ENCODE results near the gene GLIS1. TPM values are rescaled to one million over a fixed set of nuclear protein-coding genes. Genes with fewer than 3 reads are reported as not detected.
A peak's percentile ranks its signal among the peaks of the same experiment; 100 is the strongest.

Gene GLIS1
- total RNA-seq, 4 donors from 2014 or later: 0.59 to 3.9 (median 0.75) TPM

DNA sequence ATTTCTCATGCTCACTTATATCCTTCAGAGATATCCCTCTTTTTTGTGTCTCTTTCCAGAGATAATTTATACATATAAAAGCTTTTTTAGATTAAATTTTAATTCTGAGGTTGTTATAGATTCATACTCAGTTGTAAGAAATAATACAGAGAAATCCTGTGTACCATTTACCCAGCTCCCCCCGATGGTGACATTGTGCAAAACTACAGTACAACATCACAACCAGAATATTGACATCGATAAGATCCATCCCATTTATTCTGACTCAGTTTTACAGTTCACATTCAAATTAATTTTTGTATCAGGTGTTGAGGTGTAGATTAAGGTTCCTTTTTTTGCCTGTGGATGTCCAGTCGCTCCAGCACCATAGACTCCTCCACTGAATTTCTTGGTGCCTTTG is 265.5 kb downstream of the GLIS1 start:
- no peak overlapping the region for H3K4me3 ChIP-seq
- no peak for TF ChIP-seq POLR2A (IDR thresholded peaks at IDR 0.05)
- no peak for TF ChIP-seq EP300 (IDR thresholded peaks at IDR 0.05)
- TF ChIP-seq, protein P1, sequence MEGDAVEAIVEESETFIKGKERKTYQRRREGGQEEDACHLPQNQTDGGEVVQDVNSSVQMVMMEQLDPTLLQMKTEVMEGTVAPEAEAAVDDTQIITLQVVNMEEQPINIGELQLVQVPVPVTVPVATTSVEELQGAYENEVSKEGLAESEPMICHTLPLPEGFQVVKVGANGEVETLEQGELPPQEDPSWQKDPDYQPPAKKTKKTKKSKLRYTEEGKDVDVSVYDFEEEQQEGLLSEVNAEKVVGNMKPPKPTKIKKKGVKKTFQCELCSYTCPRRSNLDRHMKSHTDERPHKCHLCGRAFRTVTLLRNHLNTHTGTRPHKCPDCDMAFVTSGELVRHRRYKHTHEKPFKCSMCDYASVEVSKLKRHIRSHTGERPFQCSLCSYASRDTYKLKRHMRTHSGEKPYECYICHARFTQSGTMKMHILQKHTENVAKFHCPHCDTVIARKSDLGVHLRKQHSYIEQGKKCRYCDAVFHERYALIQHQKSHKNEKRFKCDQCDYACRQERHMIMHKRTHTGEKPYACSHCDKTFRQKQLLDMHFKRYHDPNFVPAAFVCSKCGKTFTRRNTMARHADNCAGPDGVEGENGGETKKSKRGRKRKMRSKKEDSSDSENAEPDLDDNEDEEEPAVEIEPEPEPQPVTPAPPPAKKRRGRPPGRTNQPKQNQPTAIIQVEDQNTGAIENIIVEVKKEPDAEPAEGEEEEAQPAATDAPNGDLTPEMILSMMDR (IDR thresholded peaks at IDR 0.05): no peak
- 84 to 89% methylated on average over 3 of the region's 3 CpGs for WGBS, 2 donors

DNA sequence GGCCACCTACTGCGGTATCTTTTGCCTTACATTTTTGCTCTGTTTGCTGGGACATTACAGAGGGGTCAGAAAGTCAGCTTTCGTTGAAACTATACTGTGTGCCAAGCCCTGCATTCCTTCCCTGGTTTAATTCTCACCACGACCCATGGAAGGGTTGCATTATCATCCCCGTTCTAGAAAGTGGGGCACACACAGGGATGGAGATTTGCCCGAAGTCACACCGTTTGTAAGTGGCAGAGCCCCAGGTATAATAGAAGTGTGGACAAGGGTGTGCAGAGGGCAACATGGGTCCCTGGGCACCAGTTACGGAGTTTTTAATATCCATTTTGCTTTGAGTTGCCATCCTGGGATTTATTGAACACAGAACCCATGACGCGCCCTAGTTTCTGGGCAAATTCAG is 268.0 kb downstream of the GLIS1 start:
- no peak overlapping the region for H3K27ac ChIP-seq
- TF ChIP-seq, protein P1 (IDR thresholded peaks at IDR 0.05): no peak
- no peak for TF ChIP-seq EP300 (IDR thresholded peaks at IDR 0.05)
- TF ChIP-seq POLR2A (IDR thresholded peaks at IDR 0.05): no peak
- H3K27me3 ChIP-seq: no peaks in the 10 kb centered on the region
- WGBS, 2 donors: 92 to 95% methylated on average over 9 of the region's 9 CpGs
- H3K4me3 ChIP-seq: no peak overlapping the region
- DNase-seq (ENCODE audit: low spot score in 2 of 2): no peak
- no peaks in the 10 kb centered on the region for H3K36me3 ChIP-seq
- peaks cover 0 to 10% (median 0%) of the 10 kb centered on the region in 4 donors for H3K4me1 ChIP-seq
- H3K9me3 ChIP-seq: no peaks in the 10 kb centered on the region

More for the DNA sequence above, 265.5 kb downstream of the GLIS1 start:
- Histone ChIP-seq H3K4me1 (peaks cover 0 to 10% (median 0%) of the 10 kb centered on the region in 4 donors), H3K27me3 (no peaks in the 10 kb centered on the region), H3K9me3 (no peaks in the 10 kb centered on the region), H3K27ac (no peak overlapping the region), H3K36me3 (no peaks in the 10 kb centered on the region)
- DNase-seq (ENCODE audit: low spot score in 2 of 2): no peak

DNA sequence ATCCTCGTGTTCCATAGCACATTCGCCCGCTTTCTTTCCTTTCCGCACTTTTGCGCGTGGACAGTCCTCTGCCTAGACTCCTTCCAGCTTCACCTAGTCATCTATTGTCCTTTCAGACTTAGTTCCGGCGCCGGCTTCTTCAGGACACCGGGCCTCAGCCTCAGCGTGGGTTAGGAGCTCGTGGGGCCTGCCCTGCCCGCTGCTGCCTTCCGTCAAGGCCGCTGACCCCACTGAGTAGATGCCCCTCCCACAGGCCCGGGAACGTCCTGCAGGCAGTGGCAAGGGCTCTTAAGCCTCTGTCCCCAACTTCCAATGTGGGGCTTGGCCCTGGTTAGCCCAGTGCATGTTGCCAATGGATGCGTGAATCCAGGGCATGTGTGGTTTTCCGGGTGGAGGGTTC is 268.4 kb downstream of the GLIS1 start:
- H3K9me3 ChIP-seq: no peaks in the 10 kb centered on the region
- H3K4me1 ChIP-seq: peaks cover 0 to 10% (median 0%) of the 10 kb centered on the region in 4 donors
- TF ChIP-seq POLR2A (IDR thresholded peaks at IDR 0.05) (no peak), EP300 (IDR thresholded peaks at IDR 0.05) (no peak)
- TF ChIP-seq, protein P1 (IDR thresholded peaks at IDR 0.05): no peak
- H3K4me3 ChIP-seq: peak overlapping the region in 1 of 4 donors; percentile 9
- H3K36me3 ChIP-seq: no peaks in the 10 kb centered on the region
- 64 to 70% methylated on average over 19 of the region's 19 CpGs for WGBS, 2 donors
- DNase-seq (ENCODE audit: low spot score in 2 of 2): no peak
- H3K27ac ChIP-seq: no peak overlapping the region
- no peaks in the 10 kb centered on the region for H3K27me3 ChIP-seq

DNA sequence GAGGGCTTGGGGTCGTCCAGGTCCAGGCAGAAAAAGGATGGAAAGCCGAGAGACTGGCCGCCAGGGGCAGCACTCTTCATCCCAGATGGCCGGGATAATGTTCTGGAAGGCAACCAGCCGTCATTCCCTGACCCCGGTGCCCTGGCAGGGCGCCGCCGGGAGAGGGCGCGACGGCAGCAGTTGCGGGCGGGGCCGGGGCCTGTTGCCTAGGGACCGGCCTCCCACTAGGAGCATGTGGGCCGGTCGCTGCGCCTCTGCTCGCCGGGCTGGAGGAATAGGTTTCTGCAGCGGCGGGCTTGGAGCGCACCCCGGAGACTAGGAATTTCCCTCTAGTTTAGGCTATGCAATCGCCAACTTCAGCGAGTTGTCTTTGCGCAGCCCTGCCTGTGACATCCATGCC is 268.8 kb downstream of the GLIS1 start:
- H3K9me3 ChIP-seq: no peaks in the 10 kb centered on the region
- no peaks in the 10 kb centered on the region for H3K36me3 ChIP-seq
- WGBS, 2 donors: 11 to 20% methylated on average over 27 to 28 of the region's 28 CpGs
- peak; percentile 32 to 36 for DNase-seq (ENCODE audit: low spot score in 2 of 2)
- no peak overlapping the region for H3K27ac ChIP-seq
- peaks cover 0 to 10% (median 0%) of the 10 kb centered on the region in 4 donors for H3K4me1 ChIP-seq
- no peaks in the 10 kb centered on the region for H3K27me3 ChIP-seq
- H3K4me3 ChIP-seq: peak overlapping the region in 1 of 4 donors; percentile 9
- no peak for TF ChIP-seq POLR2A (IDR thresholded peaks at IDR 0.05)
- TF ChIP-seq, protein P1 (IDR thresholded peaks at IDR 0.05): peak; percentile 32 to 65 (median 51)
- no peak for TF ChIP-seq EP300 (IDR thresholded peaks at IDR 0.05)

DNA sequence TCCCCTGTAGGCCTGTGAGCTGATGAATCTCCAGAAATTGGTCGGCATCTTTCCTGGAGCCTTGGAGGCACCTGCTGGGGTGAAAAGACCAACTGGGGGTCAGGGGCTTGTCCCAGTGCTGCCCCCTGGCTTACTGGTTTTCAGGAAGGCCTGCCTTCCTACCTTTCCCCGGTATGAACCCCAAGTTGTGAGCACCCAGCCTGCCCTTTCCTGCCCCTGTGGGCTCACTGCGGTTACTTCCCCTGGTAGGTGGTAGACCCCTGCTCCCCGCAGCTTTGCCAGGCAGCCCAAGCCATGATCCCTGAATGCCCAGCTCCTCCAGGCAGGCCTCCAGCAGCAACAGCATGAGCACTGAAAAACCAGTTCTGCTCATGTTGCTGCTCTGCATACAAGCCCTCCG is 269.6 kb downstream of the GLIS1 start:
- DNase-seq (ENCODE audit: low spot score in 2 of 2): no peak
- H3K9me3 ChIP-seq: no peaks in the 10 kb centered on the region
- peaks cover 0 to 10% (median 0%) of the 10 kb centered on the region in 4 donors for H3K4me1 ChIP-seq
- H3K27ac ChIP-seq: no peak overlapping the region
- 93 to 94% methylated on average over 5 of the region's 5 CpGs for WGBS, 2 donors
- TF ChIP-seq EP300 (IDR thresholded peaks at IDR 0.05) (no peak), POLR2A (IDR thresholded peaks at IDR 0.05) (no peak)
- TF ChIP-seq, protein P1 (IDR thresholded peaks at IDR 0.05): no peak
- H3K36me3 ChIP-seq: no peaks in the 10 kb centered on the region
- H3K27me3 ChIP-seq: no peaks in the 10 kb centered on the region
- H3K4me3 ChIP-seq: no peak overlapping the region
